Measurements from ENCODE around the gene STBD1.

GRCh38 chr4:76307660-76308014, 1.1 kb downstream of the STBD1 start:
- TF ChIP-seq POLR2AphosphoS5 (IDR thresholded peaks at IDR 0.05; ENCODE audit: low read depth, low read length) (no peak), CTCF (IDR thresholded peaks at IDR 0.05) (no peak), SIN3A (IDR thresholded peaks at IDR 0.05; ENCODE audit: borderline replicate concordance, insufficient read depth, low read depth, low read length) (no peak)

All from Panc1 (cell line).